ENCODE results near the gene CPEB1. TPM values are rescaled to one million over a fixed set of nuclear protein-coding genes. Genes with fewer than 3 reads are reported as not detected.

CPEB1 gene
- total and polyA plus RNA-seq, 2 donors from 2014 or later, result 1.4 to 1.6 TPM

- intact Hi-C loops (cut with DNase I), result no loop called here
- FAIRE-seq, result no peak
- DNase-seq, result no peak
- H3K4me3 ChIP-seq (ENCODE audit: low read length in 3 of 3), result no peak overlapping the region
- no peaks in the 10 kb centered on the region for H3K9me3 ChIP-seq (ENCODE audit: control insufficient read depth in 2 of 3, insufficient read depth in 1 of 3, low read length in 3 of 3)
- no peaks in the 10 kb centered on the region for H3K27me3 ChIP-seq (ENCODE audit: control insufficient read depth, insufficient read depth, low read length)
- H3K36me3 ChIP-seq (ENCODE audit: control insufficient read depth in 2 of 3, insufficient read depth in 3 of 3, low read length in 3 of 3), result no peaks in the 10 kb centered on the region
- H3K9ac ChIP-seq (ENCODE audit: low read length in 3 of 3), result no peak overlapping the region
- TF ChIP-seq CTCF (IDR thresholded peaks at IDR 0.05; ENCODE audit: borderline replicate concordance, extremely low read depth, insufficient read depth), result no peak
- H3K4me1 ChIP-seq (ENCODE audit: control insufficient read depth in 2 of 3, insufficient read depth in 2 of 3, low read depth in 1 of 3, low read length in 3 of 3), result no peaks in the 10 kb centered on the region
- no peak overlapping the region for H3K27ac ChIP-seq (ENCODE audit: low read depth in 2 of 2, low read length in 2 of 2)
Observed at GRCh38 chr15:82558502-82558901, 88.7 kb downstream of the CPEB1 start.

GRCh38 chr15:82556315-82557035, 90.7 kb downstream of the CPEB1 start:
- no peak for TF ChIP-seq CTCF (IDR thresholded peaks at IDR 0.05; ENCODE audit: borderline replicate concordance, extremely low read depth, insufficient read depth)
- no peaks in the 10 kb centered on the region for H3K27me3 ChIP-seq (ENCODE audit: control insufficient read depth, insufficient read depth, low read length)
- H3K27ac ChIP-seq (ENCODE audit: low read depth in 2 of 2, low read length in 2 of 2), result no peak overlapping the region
- no peaks in the 10 kb centered on the region for H3K4me1 ChIP-seq (ENCODE audit: control insufficient read depth in 2 of 3, insufficient read depth in 2 of 3, low read depth in 1 of 3, low read length in 3 of 3)
- no peak for DNase-seq
- H3K9me3 ChIP-seq (ENCODE audit: control insufficient read depth in 2 of 3, insufficient read depth in 1 of 3, low read length in 3 of 3), result no peaks in the 10 kb centered on the region
- no peaks in the 10 kb centered on the region for H3K36me3 ChIP-seq (ENCODE audit: control insufficient read depth in 2 of 3, insufficient read depth in 3 of 3, low read length in 3 of 3)
- FAIRE-seq, result no peak
- H3K4me3 ChIP-seq (ENCODE audit: low read length in 3 of 3), result no peak overlapping the region
- intact Hi-C loops (cut with DNase I), result no loop called here
- H3K9ac ChIP-seq (ENCODE audit: low read length in 3 of 3), result no peak overlapping the region

GRCh38 chr15:82554849-82555248, 92.3 kb downstream of the CPEB1 start:
- Histone ChIP-seq H3K4me1 (ENCODE audit: control insufficient read depth in 2 of 3, insufficient read depth in 2 of 3, low read depth in 1 of 3, low read length in 3 of 3) (no peaks in the 10 kb centered on the region), H3K27ac (ENCODE audit: low read depth in 2 of 2, low read length in 2 of 2) (no peak overlapping the region), H3K36me3 (ENCODE audit: control insufficient read depth in 2 of 3, insufficient read depth in 3 of 3, low read length in 3 of 3) (no peaks in the 10 kb centered on the region), H3K27me3 (ENCODE audit: control insufficient read depth, insufficient read depth, low read length) (no peaks in the 10 kb centered on the region), H3K4me3 (ENCODE audit: low read length in 3 of 3) (no peak overlapping the region), H3K9ac (ENCODE audit: low read length in 3 of 3) (no peak overlapping the region), H3K9me3 (ENCODE audit: control insufficient read depth in 2 of 3, insufficient read depth in 1 of 3, low read length in 3 of 3) (no peaks in the 10 kb centered on the region)
- TF ChIP-seq CTCF (IDR thresholded peaks at IDR 0.05; ENCODE audit: borderline replicate concordance, extremely low read depth, insufficient read depth), result no peak
- intact Hi-C loops (cut with DNase I), result no loop called here
- DNase-seq (no peak), FAIRE-seq (no peak)

- intact Hi-C loops (cut with DNase I), result no loop called here
- Histone ChIP-seq H3K36me3 (ENCODE audit: control insufficient read depth in 2 of 3, insufficient read depth in 3 of 3, low read length in 3 of 3) (no peaks in the 10 kb centered on the region), H3K4me1 (ENCODE audit: control insufficient read depth in 2 of 3, insufficient read depth in 2 of 3, low read depth in 1 of 3, low read length in 3 of 3) (no peaks in the 10 kb centered on the region), H3K27me3 (ENCODE audit: control insufficient read depth, insufficient read depth, low read length) (no peaks in the 10 kb centered on the region), H3K9ac (ENCODE audit: low read length in 3 of 3) (no peak overlapping the region), H3K27ac (ENCODE audit: low read depth in 2 of 2, low read length in 2 of 2) (no peak overlapping the region), H3K4me3 (ENCODE audit: low read length in 3 of 3) (no peak overlapping the region), H3K9me3 (ENCODE audit: control insufficient read depth in 2 of 3, insufficient read depth in 1 of 3, low read length in 3 of 3) (no peaks in the 10 kb centered on the region)
- no peak for DNase-seq
- FAIRE-seq, result no peak
- no peak for TF ChIP-seq CTCF (IDR thresholded peaks at IDR 0.05; ENCODE audit: borderline replicate concordance, extremely low read depth, insufficient read depth)
Observed at GRCh38 chr15:82554351-82554750, 92.8 kb downstream of the CPEB1 start.
